GM19099 (cell line): Measurements from ENCODE around the gene USP34.

Experiments
- POLR2A ChIP-seq: IDR thresholded peaks from 3 replicates; pipeline ENCODE4 v1.6.1; 2011; ENCODE audit warnings: low read depth; ENCODE audit not compliant: insufficient read length; ENCODE audit errors: extremely low read depth

USP34 gene

GRCh38 chr2:61415265-61415664, 55.6 kb downstream of the USP34 start:
- no peak for TF ChIP-seq POLR2A

GRCh38 chr2:61414674-61415073, 56.2 kb downstream of the USP34 start:
- TF ChIP-seq POLR2A = no peak

GRCh38 chr2:61411109-61411508, 59.8 kb downstream of the USP34 start:
- no peak for TF ChIP-seq POLR2A

DNA sequence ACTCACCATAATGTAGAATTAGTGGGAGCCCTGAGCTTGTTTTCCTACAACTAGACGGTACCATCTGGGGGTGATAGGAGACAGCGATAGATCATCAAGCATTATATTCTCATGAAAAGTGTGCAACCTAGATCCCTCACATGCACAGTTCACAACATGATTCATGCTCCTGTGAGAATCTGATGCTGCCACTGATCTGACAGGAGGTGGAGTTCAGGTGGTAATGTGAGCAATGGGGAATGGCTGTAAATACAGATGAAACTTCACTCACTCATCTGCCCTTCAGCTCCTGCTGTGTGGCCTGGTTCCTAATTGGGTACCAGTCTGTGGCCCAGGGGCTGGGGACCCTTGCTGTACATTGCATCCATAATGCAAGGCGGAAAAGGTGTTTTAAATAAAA, 60.7 kb downstream of the USP34 start:
- TF ChIP-seq POLR2A = no peak

DNA sequence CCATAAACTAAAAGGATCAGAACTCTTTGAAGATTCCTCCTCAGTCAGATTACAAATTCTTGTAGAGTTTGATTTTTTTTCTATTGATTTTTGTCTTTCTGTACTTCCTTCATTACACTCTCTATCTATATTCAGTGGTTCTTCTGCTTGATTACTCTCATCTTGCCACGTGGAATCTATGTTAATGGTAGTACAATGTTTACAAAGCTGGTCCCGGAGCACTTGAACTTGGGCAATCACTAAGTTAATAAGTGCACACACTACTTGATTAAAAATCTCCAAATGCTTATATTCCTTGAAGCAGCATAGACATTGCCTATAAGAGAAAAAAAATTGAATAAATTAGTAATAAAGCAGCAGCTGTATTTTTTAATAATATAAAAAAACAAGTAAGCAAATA, 65.1 kb downstream of the USP34 start:
- TF ChIP-seq POLR2A = no peak

DNA sequence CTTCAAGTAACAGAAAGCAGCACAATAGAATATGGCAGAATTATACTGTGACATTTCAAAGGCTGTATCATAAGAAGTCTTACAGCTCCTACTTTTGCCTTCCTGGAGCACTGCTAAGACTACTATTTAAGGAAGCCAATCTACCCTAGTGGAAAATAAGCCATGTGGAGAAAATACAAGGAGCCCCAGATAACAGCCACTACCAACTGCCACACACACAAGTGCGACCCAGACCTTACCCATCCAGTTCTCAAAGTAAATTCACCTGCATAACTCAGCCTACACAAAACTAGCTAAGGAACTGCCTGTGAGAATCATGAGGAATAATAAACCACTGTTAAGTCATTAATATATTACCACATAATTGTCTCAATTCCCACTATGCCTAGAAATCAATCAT, 66.4 kb downstream of the USP34 start:
- no peak for TF ChIP-seq POLR2A

- no peak for TF ChIP-seq POLR2A
These were observed 72.5 kb downstream of the USP34 start for GRCh38 chr2:61398413-61398812.

DNA sequence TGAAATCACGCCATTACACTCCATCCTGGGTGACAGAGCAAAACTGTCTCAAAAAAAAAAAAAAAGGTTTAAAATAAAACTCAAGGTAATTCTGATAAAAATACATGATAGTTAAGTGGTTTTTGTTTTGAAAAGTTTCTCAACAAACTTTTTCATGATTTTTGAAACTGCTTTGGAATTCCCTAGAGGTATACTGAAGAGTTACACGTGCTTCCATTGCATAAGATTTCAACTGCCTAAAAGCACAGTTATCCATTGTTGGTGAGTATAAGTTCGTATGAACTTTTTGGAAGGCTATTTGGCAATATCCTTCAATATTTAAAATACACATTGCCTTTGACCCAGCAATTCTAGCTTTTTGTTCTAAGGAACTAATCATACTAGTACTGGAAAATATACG, 74.9 kb downstream of the USP34 start:
- TF ChIP-seq POLR2A = no peak

DNA sequence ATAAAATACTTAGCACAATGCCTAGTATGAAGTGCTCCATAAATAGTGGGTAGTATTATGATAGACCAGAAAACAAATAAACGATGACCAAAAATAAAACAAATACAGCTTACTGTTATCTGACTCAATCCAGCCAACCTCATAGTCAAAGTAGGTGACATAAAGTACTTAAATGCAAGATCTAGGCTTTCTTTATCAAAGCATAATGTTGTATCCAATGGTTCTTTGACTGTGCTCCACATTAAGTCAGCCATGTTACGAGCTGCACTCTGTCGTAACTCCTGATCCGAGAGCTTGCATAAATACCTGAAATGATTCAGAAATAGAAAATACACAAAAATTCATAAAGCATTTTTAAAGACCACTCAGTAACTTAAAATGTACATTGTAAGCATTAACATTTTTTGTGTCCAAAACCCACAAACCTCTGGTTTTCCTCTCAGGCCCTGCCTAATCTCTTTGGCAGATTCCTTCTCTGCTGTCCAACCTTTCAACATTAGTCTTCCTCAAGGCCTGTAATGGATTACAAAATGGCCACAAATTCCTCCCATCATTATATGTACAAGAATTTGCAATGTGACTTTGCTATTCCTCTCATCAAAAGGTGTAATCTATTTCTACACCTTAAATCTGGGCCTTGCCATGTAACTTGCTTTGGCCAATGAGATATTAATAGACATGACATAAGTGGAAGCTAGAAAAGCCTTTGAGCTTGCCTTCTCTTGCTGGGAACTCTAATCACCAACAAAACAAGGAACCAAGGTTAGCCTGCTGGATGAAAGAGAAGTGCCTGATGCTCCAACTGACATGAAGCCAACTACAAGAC, 90.6 kb downstream of the USP34 start:
- no peak for TF ChIP-seq POLR2A

DNA sequence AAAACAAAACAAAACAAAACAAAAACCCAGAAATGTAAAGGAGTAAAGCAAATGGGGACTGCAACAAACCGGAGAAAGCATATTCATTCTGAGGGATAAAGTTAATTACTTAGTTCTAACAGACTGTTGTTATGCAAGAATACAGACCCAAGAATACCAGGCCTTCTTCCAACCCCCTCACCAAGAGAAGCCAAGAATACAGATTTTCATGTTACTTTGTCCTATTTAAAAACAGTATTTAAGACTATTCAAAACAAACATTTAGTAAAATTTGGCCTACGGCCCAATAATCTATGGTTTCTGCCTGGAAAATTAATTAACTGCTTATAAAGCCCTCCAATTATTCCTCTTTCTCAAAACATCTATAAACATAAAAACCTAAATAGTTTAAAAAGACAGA, 91.4 kb downstream of the USP34 start:
- no peak for TF ChIP-seq POLR2A

DNA sequence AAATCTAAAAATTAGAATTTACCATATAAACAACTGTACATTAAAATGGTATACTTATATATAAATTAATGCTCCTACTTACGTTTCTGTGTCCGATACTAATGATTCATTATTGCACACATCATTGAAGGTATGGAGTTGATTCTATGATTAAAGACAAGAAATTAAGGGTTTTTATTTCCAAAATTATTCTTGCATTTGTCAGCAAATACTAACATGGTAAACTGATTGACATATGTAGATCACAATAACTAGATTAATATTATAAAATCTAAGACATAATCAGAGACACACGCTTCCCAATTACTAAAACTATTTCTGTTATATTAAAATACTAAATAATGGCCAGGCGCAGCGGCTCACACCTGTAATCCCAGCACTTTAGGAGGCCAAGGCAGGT, 92.6 kb downstream of the USP34 start:
- no peak for TF ChIP-seq POLR2A

- no peak for TF ChIP-seq POLR2A
These were observed 93.8 kb downstream of the USP34 start for GRCh38 chr2:61377046-61377445.

DNA sequence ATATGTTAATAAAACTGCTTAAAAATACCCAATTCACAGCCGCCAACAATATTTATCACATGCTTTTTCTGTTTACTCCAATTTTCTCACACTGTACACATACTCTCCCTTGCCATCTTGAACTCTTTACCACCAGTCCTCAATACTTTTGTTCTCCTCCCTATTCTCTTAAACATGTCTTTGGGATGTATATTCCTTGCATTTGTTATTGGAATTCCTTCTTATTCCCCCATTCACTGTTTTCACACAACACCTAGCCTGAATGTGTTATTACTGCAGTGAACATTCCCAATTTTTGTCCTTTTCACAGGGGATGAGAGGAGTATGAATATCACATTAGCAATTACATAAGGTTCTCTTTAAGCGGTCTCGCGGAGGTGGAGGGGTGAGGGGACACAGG, 94.7 kb downstream of the USP34 start:
- no peak for TF ChIP-seq POLR2A

DNA sequence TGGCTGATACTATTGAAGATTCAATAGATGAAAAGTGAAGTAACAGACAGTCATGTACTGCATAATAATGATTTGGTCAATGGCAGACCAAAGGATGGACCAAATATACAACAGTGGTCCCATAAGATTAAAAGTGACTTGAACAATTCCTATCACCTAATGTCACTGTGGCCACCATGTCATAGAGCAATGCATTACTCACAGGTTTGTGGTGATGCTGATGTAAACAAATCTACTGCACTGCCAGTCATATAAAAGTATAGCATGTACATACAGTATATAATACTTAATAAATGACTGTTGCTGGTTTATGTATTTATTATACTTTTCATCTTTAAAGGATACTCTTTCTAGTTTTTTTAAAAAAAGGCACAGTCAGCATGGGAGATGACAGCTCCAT, 99.9 kb downstream of the USP34 start:
- TF ChIP-seq POLR2A = no peak

- no peak for TF ChIP-seq POLR2A
These were observed 101.9 kb downstream of the USP34 start for GRCh38 chr2:61368687-61369665.

DNA sequence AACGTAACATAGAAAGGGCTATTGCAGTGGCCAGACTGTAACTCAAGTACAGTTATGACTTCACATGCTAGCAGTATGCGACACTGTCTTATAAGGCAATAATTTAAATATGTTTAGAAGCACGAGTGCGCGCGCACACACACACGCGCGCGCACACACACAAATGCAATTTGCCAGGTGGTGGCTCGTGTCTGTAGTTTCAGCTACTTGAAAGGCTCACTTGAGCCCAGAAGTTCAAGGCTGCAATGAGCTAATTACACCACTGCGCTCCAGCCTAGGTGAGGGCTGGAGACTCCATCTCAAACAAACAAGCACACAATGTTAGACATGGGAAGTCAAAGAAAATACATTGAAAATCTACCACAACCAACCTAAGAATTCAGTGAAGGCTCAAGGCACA, 103.7 kb downstream of the USP34 start:
- TF ChIP-seq POLR2A = no peak
